Stomach (tissue), 4 donors: ENCODE results near the gene CCNA1.

ENCODE experiments used
- CTCF ChIP-seq, 7 experiments: fragments of 450-650 bp in 4 of 7; fragments of 200-600 bp in 3 of 7; sonication (generic) in 3 of 7; IDR thresholded peaks; one replicate each; pipeline ENCODE4 v1.5.1; 2016 to 2019; ENCODE audit warnings: antibody characterized with exemption in 7 of 7, control low read depth in 2 of 7, mild to moderate bottlenecking in 1 of 7
- EP300 ChIP-seq: sonication (generic); formaldehyde crosslinking; IDR thresholded peaks from one replicate; pipeline ENCODE4 v1.6.1; 2017; ENCODE audit warnings: antibody characterized with exemption
- POLR2A ChIP-seq, 4 donors: fragments of 450-650 bp; IDR thresholded peaks; one replicate each; pipeline ENCODE4 v1.6.1; 2016; ENCODE audit warnings: antibody characterized with exemption in 4 of 4, control low read depth in 2 of 4, mild to moderate bottlenecking in 1 of 4, moderate library complexity in 1 of 4
- POLR2AphosphoS5 ChIP-seq, 3 donors: sonication (generic); formaldehyde crosslinking; IDR thresholded peaks; one replicate each; pipeline ENCODE4 v1.6.1; 2016; ENCODE audit warnings: antibody characterized with exemption in 3 of 3

GRCh38 chr13:36412736-36413135, 19.6 kb upstream of the CCNA1 start:
- no peak for TF ChIP-seq CTCF (IDR thresholded peaks at IDR 0.05)
- no peak for TF ChIP-seq POLR2A (IDR thresholded peaks at IDR 0.05)
- TF ChIP-seq POLR2AphosphoS5 (IDR thresholded peaks at IDR 0.05), result no peak
- no peak for TF ChIP-seq EP300
